Heart right ventricle (tissue), 16 donors: ENCODE results near the gene RAB6B. TPM values are rescaled to one million over a fixed set of nuclear protein-coding genes. Genes with fewer than 3 reads are reported as not detected.

ENCODE experiments used
- ATAC-seq, 8 donors: fragments of 200-7000 bp; cut with Tn5 transposase; one replicate each; pipeline ENCODE4 v1.9.1; 2020; ENCODE audit warnings: mild to moderate bottlenecking in 8 of 8, moderate library complexity in 8 of 8, moderate number of reproducible peaks in 1 of 8
- DNase-seq, 2 donors: peaks; one replicate each; pipeline ENCODE4 v3.0.0-alpha.2; 2020
- H3K27ac ChIP-seq, 10 donors: fragments of 200-600 bp; sonication (generic) in 2 of 10; one replicate each; pipeline versions ENCODE4 v1.5.0 to v1.8.0; 2020 to 2022; ENCODE audit warnings: mild to moderate bottlenecking in 3 of 10
- H3K27me3 ChIP-seq, 7 donors: fragments of 200-600 bp; one replicate each; pipeline ENCODE4 v1.8.0; 2021 to 2022; ENCODE audit warnings: mild to moderate bottlenecking in 2 of 7
- H3K36me3 ChIP-seq, 9 donors: fragments of 200-600 bp; sonication (generic) in 1 of 9; one replicate each; pipeline versions ENCODE4 v1.5.0 to v1.8.0; 2020 to 2022; ENCODE audit warnings: mild to moderate bottlenecking in 2 of 9
- H3K4me1 ChIP-seq, 9 donors: fragments of 200-600 bp; sonication (generic) in 1 of 9; one replicate each; pipeline versions ENCODE4 v1.5.0 to v1.8.0; 2020 to 2022; ENCODE audit warnings: mild to moderate bottlenecking in 4 of 9
- H3K4me3 ChIP-seq, 10 donors: fragments of 200-600 bp; sonication (generic) in 2 of 10; one replicate each; pipeline versions ENCODE4 v1.5.0 to v1.8.0; 2020 to 2022; ENCODE audit warnings: mild to moderate bottlenecking in 7 of 10, moderate library complexity in 2 of 10
- H3K9me3 ChIP-seq, 11 donors: fragments of 200-600 bp in 10 of 11; sonication (generic) in 2 of 11; one replicate each; pipeline versions ENCODE4 v1.5.0 to v1.8.0; 2013 to 2022; ENCODE audit warnings: mild to moderate bottlenecking in 2 of 11, control low read depth in 1 of 11, moderate library complexity in 1 of 11
- CTCF ChIP-seq, 9 donors: fragments of 200-600 bp; sonication (generic) in 2 of 9; IDR thresholded peaks; one replicate each; pipeline versions ENCODE4 v1.5.0 to v1.8.0; 2021 to 2022; ENCODE audit warnings: antibody characterized with exemption in 9 of 9, mild to moderate bottlenecking in 5 of 9, moderate library complexity in 1 of 9
- WGBS, 2 donors: extraction: QIAGEN DNeasy Blood & Tissue Kit; methylation state at CpG; one replicate each; pipeline ENCODE4 v1.1.7; 2013; ENCODE audit warnings: inconsistent platforms in 1 of 2; 5-methylcytosine and 5-hydroxymethylcytosine counted together
- intact Hi-C, 10 donors: fragments of 100-400 bp; cut with DNase I; formaldehyde crosslinking; loops; one replicate each; pipeline versions ENCODE4 v1.11.1 to v1.14.2; 2022
- polyA plus RNA-seq, 2 donors: library from polyadenylated mRNA; stranded (reverse); fragments of 200-250 nt; gene quantifications; one replicate each; pipeline ENCODE4 v1.2.3, GENCODE V29; 2013
- total RNA-seq, 10 donors: library from RNA; stranded (reverse); fragmentation: NEBNext Ultra II Directional in 3 of 10; extraction: Animal tissue kit (Norgen Biotek cat#: 25700) in 3 of 10; gene quantifications; one replicate each; pipeline versions ENCODE4 v1.2.1 to v1.2.4, GENCODE V29; 2021 to 2023
- donor health status: Arrhythmogenic right ventricular cardiomyopathy.
- donor health status: ischemic (EF 13 %, LVEDD 7.1; RV severe dilation, severe dysfunction).
- donor health status: healthy with polysubstance abuse.
- donor health status: DM: no; HTN: yes; CAD: no.
- donor health status: DM: no; HTN: no; CAD: no.
- donor health status: ischemic (EF 25% LVEDD 6.9; RV normal size, moderate dysfunction).
- donor health status: ischemic (EF 25% LVEDD 5.7; RV mildly dilated, moderate dysfunction).
- donor health status: healthy.
- donor health status: DM: yes; HTN: yes; CAD: no.
- donor health status: Ischemic cardiomyopathy.
- donor health status: ischemic (EF 35%, LVEDD 5.7; RV mildly dilated, moderate dysfunction).
- donor health status: nonischemic (EF 11% LVEDD 7.7; RV severe dilation, severe dysfunction).
- donor health status: DM: yes; HTN: yes; CAD: no.
- donor health status: PGD.
- donor health status: ischemic (EF 29% LVEDD 5.4; RV normal size, mild dysfunction).
- donor health status: nonischemic (EF 23%, LVEDD 6.1; RV moderate dilation, normal function).

The RAB6B gene
- total and polyA plus RNA-seq, 12 donors = 7.0 to 73.8 (median 44.2) TPM

DNA sequence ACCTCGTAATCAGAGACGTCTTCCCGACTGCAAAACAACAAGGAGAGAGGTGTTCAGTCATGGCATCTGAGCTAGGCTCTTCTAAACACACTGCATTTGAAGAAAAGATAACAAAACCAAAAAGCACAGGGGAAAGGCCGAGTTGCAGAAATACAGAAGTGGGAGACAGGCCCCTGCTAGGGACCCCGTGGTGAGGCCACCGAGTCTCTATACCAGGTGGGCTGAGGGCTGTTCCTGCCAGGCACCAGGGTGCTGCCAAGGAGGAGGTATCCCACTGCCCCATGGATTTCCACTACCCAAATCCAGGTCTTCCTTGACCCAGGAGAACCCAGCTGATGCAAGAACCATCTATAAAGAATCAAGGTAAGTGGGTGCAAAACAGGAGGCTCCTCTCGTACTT, 31.1 kb downstream of the RAB6B start:
- ATAC-seq (no peak), DNase-seq (no peak)
- no peaks in the 10 kb centered on the region for H3K27me3 ChIP-seq
- intact Hi-C loops = no loop called here
- no peak for TF ChIP-seq CTCF (IDR thresholded peaks at IDR 0.05)
- peaks cover 0 to 30% (median 11%) of the 10 kb centered on the region in 9 donors for H3K4me1 ChIP-seq
- no peak overlapping the region for H3K27ac ChIP-seq
- H3K9me3 ChIP-seq = no peaks in the 10 kb centered on the region
- 84 to 88% methylated on average over 7 of the region's 7 CpGs for WGBS, 2 donors
- no peak overlapping the region for H3K4me3 ChIP-seq
- H3K36me3 ChIP-seq = no peaks in the 10 kb centered on the region

DNA sequence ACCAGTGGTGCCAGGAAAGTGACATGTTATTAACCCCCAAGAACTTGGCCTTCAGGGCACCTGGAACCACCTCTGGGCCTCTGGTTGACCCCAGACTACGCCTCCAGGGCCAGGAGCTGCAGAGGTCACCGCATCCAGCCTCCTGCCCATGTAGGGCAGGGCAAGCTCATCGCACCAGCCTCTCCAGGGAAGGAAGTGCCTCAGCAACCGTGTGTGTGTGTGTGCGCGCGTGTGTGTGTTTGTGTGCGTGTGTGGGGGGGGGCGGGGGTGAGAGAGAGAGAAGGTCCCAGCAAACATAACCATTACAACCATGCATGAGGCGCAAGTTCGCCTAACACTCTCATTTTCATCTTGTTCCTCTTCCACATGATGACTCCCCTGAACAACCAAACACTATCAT, 31.8 kb downstream of the RAB6B start:
- Histone ChIP-seq H3K4me3 (no peak overlapping the region), H3K9me3 (no peaks in the 10 kb centered on the region), H3K27me3 (no peaks in the 10 kb centered on the region), H3K36me3 (no peaks in the 10 kb centered on the region), H3K27ac (no peak overlapping the region), H3K4me1 (peaks cover 0 to 24% (median 9%) of the 10 kb centered on the region in 9 donors)
- 78 to 84% methylated on average over 11 of the region's 11 CpGs for WGBS, 2 donors
- no peak for DNase-seq
- no peak for TF ChIP-seq CTCF (IDR thresholded peaks at IDR 0.05)
- intact Hi-C loops = no loop called here
- no peak for ATAC-seq

- Histone ChIP-seq H3K4me3 (no peak overlapping the region), H3K36me3 (no peaks in the 10 kb centered on the region), H3K27ac (no peak overlapping the region), H3K9me3 (no peaks in the 10 kb centered on the region), H3K4me1 (peaks cover 0 to 15% (median 0%) of the 10 kb centered on the region in 9 donors), H3K27me3 (no peaks in the 10 kb centered on the region)
- DNase-seq = no peak
- WGBS, 2 donors = 76 to 82% methylated on average over 4 of the region's 4 CpGs
- intact Hi-C loops = no loop called here
- no peak for ATAC-seq
- no peak for TF ChIP-seq CTCF (IDR thresholded peaks at IDR 0.05)
Observed at GRCh38 chr3:133862161-133862560, 33.5 kb downstream of the RAB6B start.

DNA sequence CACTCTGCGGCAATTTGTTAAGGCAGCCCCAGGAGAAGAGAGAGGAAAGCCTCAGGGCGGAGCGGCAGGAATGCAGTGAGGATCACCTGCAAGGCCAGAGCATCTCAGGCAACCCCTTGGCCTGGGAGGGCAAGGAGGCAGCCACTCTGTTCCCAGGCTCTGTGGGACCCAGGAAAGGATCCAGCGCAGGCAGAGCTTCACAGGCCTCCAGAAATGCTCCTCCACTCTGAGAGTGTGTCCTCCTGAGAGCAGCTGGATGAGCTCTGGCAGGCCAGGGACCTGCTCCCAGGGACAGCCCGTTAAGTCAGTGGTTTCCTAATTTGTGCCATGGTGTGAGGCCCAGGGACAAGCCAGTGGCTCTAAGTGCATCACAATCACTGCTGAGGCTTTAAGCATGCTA, 35.2 kb downstream of the RAB6B start:
- DNase-seq (no peak), ATAC-seq (no peak)
- Histone ChIP-seq H3K9me3 (no peaks in the 10 kb centered on the region), H3K4me3 (no peak overlapping the region), H3K27me3 (no peaks in the 10 kb centered on the region), H3K4me1 (peaks cover 0 to 25% (median 5%) of the 10 kb centered on the region in 9 donors), H3K27ac (no peak overlapping the region), H3K36me3 (no peaks in the 10 kb centered on the region)
- TF ChIP-seq CTCF (IDR thresholded peaks at IDR 0.05) = no peak
- 87 to 93% methylated on average over 5 of the region's 5 CpGs for WGBS, 2 donors
- intact Hi-C loops = no loop called here
